ENCODE measurements around the gene TBCE. TPM values are rescaled to one million over a fixed set of nuclear protein-coding genes. Genes with fewer than 3 reads are reported as not detected.
A peak's percentile ranks its signal among the peaks of the same experiment; 100 is the strongest.

TBCE gene
- total RNA-seq, 2 experiments from 2014 or later = 21.8 to 24.0 TPM

GRCh38 chr1:235328271-235329138 lies 38.7 kb upstream of the TBCE start, which contains the start of gene GGPS1:
GGPS1 (plus strand) TSS chr1:235328570; CDS start chr1:235335265, 6,695 bp downstream.
- Mint-ChIP-seq H3K4me3 (no peak within 1 kb of the TSS), H3K36me3 (ENCODE audit: low read depth) (peaks cover 24% of the 10 kb centered on the region), H3K27me3 (no peaks in the 10 kb centered on the region), H3K4me1 (ENCODE audit: low read depth) (peaks cover 44% of the 10 kb centered on the region), H3K27ac (peak within 1 kb of the TSS; percentile 86), H3K9me3 (no peaks in the 10 kb centered on the region)
- no peak for TF ChIP-seq CTCF (IDR thresholded peaks at IDR 0.05)
- POLR2A ChIA-PET = interaction anchor here (0.7 to 2.8 kb wide), 6 partner anchors 13 to 541 kb away, joined by 3 to 15 read pairs (median 4); no protein-coding TSS in a partner anchor
- ATAC-seq (peak; percentile 82), DNase-seq (peak; percentile 99)
- CTCF ChIA-PET = interaction anchor here (1.0 to 3.1 kb wide), 7 partner anchors 53 to 89 kb away, joined by 3 to 18 read pairs (median 5); no protein-coding TSS in a partner anchor
- intact Hi-C loops (cut with micrococcal nuclease) = loop anchor here (2.0 to 5.0 kb wide), 4 partner anchors 36 to 200 kb away; partner anchors contain the start of gene TOMM20

GRCh38 chr1:235329139-235329902 lies 37.9 kb upstream of the TBCE start:
- ATAC-seq (peak; percentile 11), DNase-seq (peak; percentile 72)
- Mint-ChIP-seq H3K36me3 (ENCODE audit: low read depth) (peaks cover 20% of the 10 kb centered on the region), H3K27ac (no peak overlapping the region), H3K9me3 (no peaks in the 10 kb centered on the region), H3K4me1 (ENCODE audit: low read depth) (peaks cover 45% of the 10 kb centered on the region), H3K4me3 (no peak overlapping the region), H3K27me3 (no peaks in the 10 kb centered on the region)
- TF ChIP-seq CTCF (IDR thresholded peaks at IDR 0.05) = no peak
- CTCF ChIA-PET = interaction anchor here (0.7 to 3.1 kb wide), 11 partner anchors 15 to 90 kb away, joined by 3 to 18 read pairs (median 4); no protein-coding TSS in a partner anchor
- POLR2A ChIA-PET = interaction anchor here (0.6 to 2.8 kb wide), 5 partner anchors 13 to 471 kb away, joined by 3 to 15 read pairs (median 3); no protein-coding TSS in a partner anchor
- intact Hi-C loops (cut with micrococcal nuclease) = loop anchor here (2.0 to 5.0 kb wide), 4 partner anchors 37 to 201 kb away; partner anchors contain the start of gene TOMM20

- ATAC-seq = no peak
These were observed 36.3 kb upstream of the TBCE start for GRCh38 chr1:235330918-235331285.

GRCh38 chr1:235331401-235331800 lies 35.8 kb upstream of the TBCE start:
- CTCF ChIA-PET = interaction anchor here (1.2 to 3.1 kb wide), 4 partner anchors 9 to 85 kb away, joined by 3 to 18 read pairs (median 4); no protein-coding TSS in a partner anchor

More at GRCh38 chr1:235330918-235331285, 36.3 kb upstream of the TBCE start:
- Mint-ChIP-seq H3K36me3 (ENCODE audit: low read depth) (peaks cover 12% of the 10 kb centered on the region), H3K4me3 (no peak overlapping the region), H3K4me1 (ENCODE audit: low read depth) (peaks cover 37% of the 10 kb centered on the region), H3K9me3 (no peaks in the 10 kb centered on the region), H3K27ac (no peak overlapping the region), H3K27me3 (no peaks in the 10 kb centered on the region)
- DNase-seq = no peak
- ChIA-PET POLR2A (interaction anchor here (1.2 to 1.5 kb wide), 2 partner anchors 12 to 36 kb away, joined by 4 read pairs; partner anchors contain the start of gene TBCE), CTCF (interaction anchor here (1.2 to 3.1 kb wide), 9 partner anchors 10 to 85 kb away, joined by 3 to 18 read pairs (median 4); no protein-coding TSS in a partner anchor)
- intact Hi-C loops (cut with micrococcal nuclease) = loop anchor here (5.0 kb wide), 1 partner anchor 36 kb away; the partner anchor contains the start of gene TBCE
- no peak for TF ChIP-seq CTCF (IDR thresholded peaks at IDR 0.05)

More at GRCh38 chr1:235331401-235331800, 35.8 kb upstream of the TBCE start:
- H3K27me3 Mint-ChIP-seq = no peaks in the 10 kb centered on the region
- H3K36me3 Mint-ChIP-seq (ENCODE audit: low read depth) = peaks cover 9% of the 10 kb centered on the region
- TF ChIP-seq CTCF (IDR thresholded peaks at IDR 0.05) = no peak
- H3K9me3 Mint-ChIP-seq = no peaks in the 10 kb centered on the region
- ATAC-seq (no peak), DNase-seq (no peak)
- intact Hi-C loops (cut with micrococcal nuclease) = loop anchor here (5.0 kb wide), 1 partner anchor 36 kb away; the partner anchor contains the start of gene TBCE
- no peak overlapping the region for H3K4me3 Mint-ChIP-seq
- peak overlapping the region; percentile 7 for H3K27ac Mint-ChIP-seq
- H3K4me1 Mint-ChIP-seq (ENCODE audit: low read depth) = peaks cover 38% of the 10 kb centered on the region
- POLR2A ChIA-PET = interaction anchor here (1.5 kb wide), 1 partner anchor 36 kb away, joined by 4 read pairs; the partner anchor contains the start of gene TBCE
